PC-3 (cell line): ENCODE data around the gene CHMP4B.

Experiments
- EZH2 ChIP-seq: fragments of 300-600 bp; sonication (generic); IDR thresholded peaks from one replicate; pipeline ENCODE4 v1.6.1; 2017; ENCODE audit warnings: antibody characterized with exemption, mild to moderate bottlenecking, low read length; ENCODE audit not compliant: unreplicated experiment
- EZH2phosphoT487 ChIP-seq: fragments of 300-600 bp; sonication (generic); IDR thresholded peaks from 2 replicates; pipeline ENCODE4 v1.6.1; 2018; ENCODE audit warnings: mild to moderate bottlenecking, antibody characterized with exemption, low read length, borderline replicate concordance
- TF ChIP-seq, protein P1 (sequence below): fragments of 300-600 bp; sonication (generic); conservative IDR thresholded peaks from 2 replicates; pipeline ENCODE4 v1.5.1; 2017; ENCODE audit warnings: antibody characterized with exemption, low read depth, mild to moderate bottlenecking, low read length

DNA sequence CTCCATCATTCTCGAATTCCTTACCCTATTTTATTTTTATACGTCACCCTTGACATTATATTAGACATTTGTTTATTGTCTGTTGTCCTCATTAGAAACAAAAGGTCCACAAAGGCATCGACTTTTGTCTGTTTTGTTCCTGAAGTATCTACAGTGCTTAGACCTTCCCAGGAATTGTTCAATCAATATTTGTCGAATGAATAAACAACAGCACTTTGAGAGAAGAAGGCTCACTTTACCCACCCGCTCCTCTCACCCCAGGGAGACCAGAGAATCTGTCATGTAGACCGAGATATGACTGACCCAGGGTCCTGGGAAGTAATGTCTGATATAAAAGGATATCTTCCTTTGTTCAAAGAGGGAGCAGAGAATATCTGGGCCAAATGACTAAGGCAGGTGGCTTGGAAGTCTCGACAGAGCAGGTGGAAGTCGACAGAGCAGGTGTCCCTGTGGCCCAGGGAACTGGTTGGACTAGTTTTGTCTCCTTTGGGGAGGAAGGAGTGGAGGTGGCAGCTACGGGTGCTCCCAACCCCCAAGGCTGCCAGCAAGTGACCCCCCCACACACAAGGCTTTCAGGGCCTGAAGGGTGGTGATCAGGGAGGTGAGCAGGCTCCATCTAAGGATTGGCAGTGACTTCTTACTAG lies 14.8 kb upstream of the CHMP4B start:
- TF ChIP-seq, protein P1, sequence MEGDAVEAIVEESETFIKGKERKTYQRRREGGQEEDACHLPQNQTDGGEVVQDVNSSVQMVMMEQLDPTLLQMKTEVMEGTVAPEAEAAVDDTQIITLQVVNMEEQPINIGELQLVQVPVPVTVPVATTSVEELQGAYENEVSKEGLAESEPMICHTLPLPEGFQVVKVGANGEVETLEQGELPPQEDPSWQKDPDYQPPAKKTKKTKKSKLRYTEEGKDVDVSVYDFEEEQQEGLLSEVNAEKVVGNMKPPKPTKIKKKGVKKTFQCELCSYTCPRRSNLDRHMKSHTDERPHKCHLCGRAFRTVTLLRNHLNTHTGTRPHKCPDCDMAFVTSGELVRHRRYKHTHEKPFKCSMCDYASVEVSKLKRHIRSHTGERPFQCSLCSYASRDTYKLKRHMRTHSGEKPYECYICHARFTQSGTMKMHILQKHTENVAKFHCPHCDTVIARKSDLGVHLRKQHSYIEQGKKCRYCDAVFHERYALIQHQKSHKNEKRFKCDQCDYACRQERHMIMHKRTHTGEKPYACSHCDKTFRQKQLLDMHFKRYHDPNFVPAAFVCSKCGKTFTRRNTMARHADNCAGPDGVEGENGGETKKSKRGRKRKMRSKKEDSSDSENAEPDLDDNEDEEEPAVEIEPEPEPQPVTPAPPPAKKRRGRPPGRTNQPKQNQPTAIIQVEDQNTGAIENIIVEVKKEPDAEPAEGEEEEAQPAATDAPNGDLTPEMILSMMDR: no peak
- TF ChIP-seq EZH2: no peak
- no peak for TF ChIP-seq EZH2phosphoT487
